WTC11 (cell line): Measurements from ENCODE around the gene HTRA2. TPM values are rescaled to one million over a fixed set of nuclear protein-coding genes. Genes with fewer than 3 reads are reported as not detected.

Source experiments
- ATAC-seq: fragments of 200-7000 bp; cut with Tn5 transposase; 2 replicates; pipeline ENCODE4 v1.10.0; 2021; ENCODE audit warnings: mild to moderate bottlenecking, moderate library complexity
- CTCF ChIA-PET: fragments of 300-600 bp; sonication (Branson Sonifier 250); formaldehyde crosslinking; loops from one replicate; lab custom pipeline; 2021; ENCODE audit warnings: antibody characterized with exemption; lab: Charles Lee
- POLR2A ChIA-PET: fragments of 350-600 bp; sonication (Branson Sonifier 250); formaldehyde crosslinking; loops from one replicate; lab custom pipeline; 2021; ENCODE audit warnings: antibody characterized with exemption; lab: Charles Lee
- DNase-seq: peaks from one replicate; pipeline ENCODE4 v3.0.0; 2021; ENCODE audit warnings: low spot score
- H3K27ac Mint-ChIP-seq: 2 replicates; pipeline ENCODE4 v1.8.0; 2021; ENCODE audit warnings: mixed read lengths
- H3K27me3 Mint-ChIP-seq: 2 replicates; pipeline ENCODE4 v1.8.0; 2021; ENCODE audit warnings: low read depth, mild to moderate bottlenecking, moderate library complexity, mixed read lengths
- H3K36me3 Mint-ChIP-seq: 2 replicates; pipeline ENCODE4 v1.8.0; 2021; ENCODE audit warnings: mixed read lengths
- H3K4me1 Mint-ChIP-seq: 2 replicates; pipeline ENCODE4 v1.8.0; 2022; ENCODE audit warnings: mixed read lengths
- H3K4me3 Mint-ChIP-seq: 2 replicates; pipeline ENCODE4 v1.8.0; 2021; ENCODE audit warnings: mild to moderate bottlenecking, moderate library complexity, mixed read lengths
- H3K9me3 Mint-ChIP-seq: 2 replicates; pipeline ENCODE4 v1.8.0; 2021; ENCODE audit warnings: mixed read lengths
- CTCF ChIP-seq: fragments of 200-600 bp; IDR thresholded peaks from 2 replicates; pipeline ENCODE4 v1.8.0; 2022; ENCODE audit warnings: antibody characterized with exemption
- ELF4 ChIP-seq: sonication (generic); formaldehyde crosslinking; IDR thresholded peaks from 2 replicates; pipeline ENCODE4 v1.8.1; 2022; ENCODE audit warnings: low read depth, mild to moderate bottlenecking, moderate library complexity, missing genetic modification reagents
- FOXP1 ChIP-seq: sonication (generic); formaldehyde crosslinking; IDR thresholded peaks from 2 replicates; pipeline ENCODE4 v1.8.0; 2022; ENCODE audit warnings: missing genetic modification reagents, mild to moderate bottlenecking, moderate library complexity, borderline replicate concordance
- JAZF1 ChIP-seq: fragments of 250-450 bp; sonication (Bioruptor Pico); IDR thresholded peaks from 2 replicates; pipeline ENCODE4 v1.9.0; 2021; ENCODE audit warnings: moderate library complexity, mild to moderate bottlenecking, inconsistent platforms
- KAT7 ChIP-seq: sonication (generic); formaldehyde crosslinking; IDR thresholded peaks from 2 replicates; pipeline ENCODE4 v1.8.1; 2023; ENCODE audit warnings: missing genetic modification reagents, mild to moderate bottlenecking, borderline replicate concordance
- MAX ChIP-seq: sonication (generic); formaldehyde crosslinking; IDR thresholded peaks from 2 replicates; pipeline ENCODE4 v1.8.0; 2022; ENCODE audit warnings: mild to moderate bottlenecking, missing genetic modification reagents
- MXD4 ChIP-seq: fragments of 250-450 bp; sonication (Bioruptor Pico); IDR thresholded peaks from 2 replicates; pipeline ENCODE4 v1.8.0; 2021; ENCODE audit warnings: mild to moderate bottlenecking, moderate library complexity, borderline replicate concordance
- STAT6 ChIP-seq: sonication (generic); formaldehyde crosslinking; conservative IDR thresholded peaks from 2 replicates; pipeline ENCODE4 v1.8.1; 2023; ENCODE audit warnings: mild to moderate bottlenecking, low read depth, missing genetic modification reagents, moderate library complexity
- TCF7 ChIP-seq: sonication (generic); formaldehyde crosslinking; IDR thresholded peaks from 2 replicates; pipeline ENCODE4 v1.8.0; 2022; ENCODE audit warnings: mild to moderate bottlenecking, low read depth, missing genetic modification reagents, moderate library complexity
- TP53 ChIP-seq: sonication (generic); formaldehyde crosslinking; IDR thresholded peaks from 2 replicates; pipeline ENCODE4 v1.8.1; 2023; ENCODE audit warnings: mild to moderate bottlenecking, missing genetic modification reagents
- ZBTB43 ChIP-seq: sonication (generic); formaldehyde crosslinking; IDR thresholded peaks from 2 replicates; pipeline ENCODE4 v1.8.1; 2023; ENCODE audit warnings: mild to moderate bottlenecking, missing genetic modification reagents
- ZNF263 ChIP-seq: sonication (generic); formaldehyde crosslinking; IDR thresholded peaks from 2 replicates; pipeline ENCODE4 v1.8.1; 2022; ENCODE audit warnings: low read depth, mild to moderate bottlenecking, moderate library complexity, missing genetic modification reagents
- ZNF532 ChIP-seq: fragments of 250-450 bp; sonication (Bioruptor Pico); IDR thresholded peaks from 2 replicates; pipeline ENCODE4 v1.9.0; 2021; ENCODE audit warnings: mild to moderate bottlenecking, borderline replicate concordance
- ZNF671 ChIP-seq: fragments of 250-450 bp; sonication (Bioruptor Pico); IDR thresholded peaks from 2 replicates; pipeline ENCODE4 v1.8.0; 2021; ENCODE audit warnings: mild to moderate bottlenecking
- total RNA-seq: library from RNA; stranded (reverse); gene quantifications from 3 replicates; pipeline ENCODE4 v1.2.3, GENCODE V29; 2021

The HTRA2 gene
- total RNA-seq, 1 experiment from 2014 or later, result 30.0 TPM

- TF ChIP-seq ZNF532 (CRISPR knock-in tag) (no peak), ELF4 (CRISPR knock-in tag) (no peak), TCF7 (CRISPR knock-in tag) (no peak), JAZF1 (no peak), ZBTB43 (CRISPR knock-in tag) (no peak)
- TF ChIP-seq, all 79 proteins: peak for 0
Observed at GRCh38 chr2:74556831-74557370, 27.2 kb downstream of the HTRA2 start (continued).

GRCh38 chr2:74558284-74559230 lies 28.8 kb downstream of the HTRA2 start:
- ATAC-seq (no peak), DNase-seq (no peak)
- H3K4me1 Mint-ChIP-seq, result peaks cover 15% of the 10 kb centered on the region
- CTCF ChIA-PET, result interaction anchor here (0.6 kb wide), 1 partner anchor 13 kb away, joined by 3 read pairs; no protein-coding TSS in a partner anchor
- peaks cover 66% of the 10 kb centered on the region for H3K27me3 Mint-ChIP-seq
- POLR2A ChIA-PET, result interaction anchor here (1.0 kb wide), 1 partner anchor 59 kb away, joined by 3 read pairs; the partner anchor contains the start of gene LBX2
- H3K27ac Mint-ChIP-seq, result no peak overlapping the region
- H3K36me3 Mint-ChIP-seq, result no peaks in the 10 kb centered on the region
- H3K9me3 Mint-ChIP-seq, result no peaks in the 10 kb centered on the region
- TF ChIP-seq STAT6 (CRISPR knock-in tag), result no peak
- TF ChIP-seq MXD4 (CRISPR knock-in tag), result no peak
- TF ChIP-seq FOXP1 (CRISPR knock-in tag), result no peak
- TF ChIP-seq MAX (CRISPR knock-in tag), result no peak
- TF ChIP-seq, all 79 proteins: peak for 0
- no peak overlapping the region for H3K4me3 Mint-ChIP-seq

GRCh38 chr2:74559912-74560311 lies 30.2 kb downstream of the HTRA2 start:
- Mint-ChIP-seq H3K4me1 (peaks cover 15% of the 10 kb centered on the region), H3K9me3 (no peaks in the 10 kb centered on the region), H3K36me3 (no peaks in the 10 kb centered on the region), H3K4me3 (no peak overlapping the region), H3K27ac (no peak overlapping the region), H3K27me3 (peaks cover 66% of the 10 kb centered on the region)
- CTCF ChIA-PET, result interaction anchor here (1.0 to 1.6 kb wide), 5 partner anchors 13 to 87 kb away, joined by 3 to 8 read pairs (median 3); partner anchors contain the start of gene MRPL53
- ATAC-seq, result peak; percentile 71
- POLR2A ChIA-PET, result interaction anchor here (0.6 kb wide), 1 partner anchor 20 kb away, joined by 3 read pairs; no protein-coding TSS in a partner anchor
- peak; percentile 28 for DNase-seq
- TF ChIP-seq KAT7, result no peak
- no peak for TF ChIP-seq STAT6 (CRISPR knock-in tag)
- TF ChIP-seq ZNF671 (CRISPR knock-in tag), result no peak
- no peak for TF ChIP-seq TCF7 (CRISPR knock-in tag)
- no peak for TF ChIP-seq ZNF263 (CRISPR knock-in tag)
- no peak for TF ChIP-seq CTCF
- no peak for TF ChIP-seq TP53 (CRISPR knock-in tag)
